Astrocyte (in vitro differentiated cells and primary cell): ENCODE data around the gene MST1. TPM values are rescaled to one million over a fixed set of nuclear protein-coding genes. Genes with fewer than 3 reads are reported as not detected.

Experiments used
- DNase-seq: peaks from one replicate; pipeline ENCODE4 v3.0.0-alpha.2; 2010; ENCODE audit warnings: low read depth
- FAIRE-seq: peaks from 2 replicates; lab custom pipeline; 2011; peaks lifted over from hg19 to GRCh38; lab: Jason Lieb, UNC
- H2AFZ ChIP-seq: 2 replicates; pipeline ENCODE4 v1.6.0; 2012; ENCODE audit warnings: low read depth, low read length, inconsistent platforms
- H3K27ac ChIP-seq: 2 replicates; pipeline ENCODE4 v1.5.1; 2011; ENCODE audit warnings: low read depth, low read length, inconsistent platforms
- H3K27me3 ChIP-seq: 2 replicates; pipeline ENCODE4 v1.6.0; 2011; ENCODE audit warnings: low read length, inconsistent platforms; ENCODE audit not compliant: insufficient read depth
- H3K36me3 ChIP-seq: 2 replicates; pipeline ENCODE4 v1.5.1; 2011; ENCODE audit warnings: low read length, inconsistent platforms; ENCODE audit not compliant: insufficient read depth
- H3K4me1 ChIP-seq: 2 replicates; pipeline ENCODE4 v1.5.1; 2011; ENCODE audit warnings: low read length, inconsistent platforms; ENCODE audit not compliant: insufficient read depth
- H3K4me2 ChIP-seq: 2 replicates; pipeline ENCODE4 v1.6.0; 2012; ENCODE audit warnings: low read length, inconsistent platforms
- H3K4me3 ChIP-seq: 2 replicates; pipeline ENCODE4 v1.5.1; 2011; ENCODE audit warnings: low read depth, mild to moderate bottlenecking, low read length, inconsistent platforms; ENCODE audit not compliant: insufficient read depth
- H3K79me2 ChIP-seq: 2 replicates; pipeline ENCODE4 v1.6.0; 2012; ENCODE audit warnings: mild to moderate bottlenecking, low read length, inconsistent platforms; ENCODE audit not compliant: insufficient read depth
- H3K9ac ChIP-seq: 2 replicates; pipeline ENCODE4 v1.6.0; 2012; ENCODE audit warnings: mild to moderate bottlenecking, low read length, inconsistent platforms
- H3K9me3 ChIP-seq: 2 replicates; pipeline ENCODE4 v1.5.1; 2012; ENCODE audit warnings: low read depth, mild to moderate bottlenecking, low read length, inconsistent platforms; ENCODE audit not compliant: insufficient read depth
- H4K20me1 ChIP-seq: 2 replicates; pipeline ENCODE4 v1.6.0; 2012; ENCODE audit warnings: low read length, inconsistent platforms; ENCODE audit not compliant: insufficient read depth
- H3K27ac Mint-ChIP-seq: one replicate; pipeline ENCODE4 v1.8.0; 2021; ENCODE audit warnings: mild to moderate bottlenecking, mixed read lengths; ENCODE audit not compliant: unreplicated experiment
- H3K27me3 Mint-ChIP-seq: one replicate; pipeline ENCODE4 v1.8.0; 2021; ENCODE audit warnings: low read depth, mixed read lengths; ENCODE audit not compliant: unreplicated experiment
- H3K36me3 Mint-ChIP-seq: one replicate; pipeline ENCODE4 v1.8.0; 2021; ENCODE audit warnings: low read depth, mixed read lengths; ENCODE audit not compliant: unreplicated experiment
- H3K4me1 Mint-ChIP-seq: one replicate; pipeline ENCODE4 v1.8.0; 2021; ENCODE audit warnings: low read depth, mixed read lengths; ENCODE audit not compliant: unreplicated experiment
- H3K4me3 Mint-ChIP-seq: one replicate; pipeline ENCODE4 v1.8.0; 2021; ENCODE audit warnings: mild to moderate bottlenecking, moderate library complexity, mixed read lengths; ENCODE audit not compliant: unreplicated experiment
- H3K9me3 Mint-ChIP-seq: one replicate; pipeline ENCODE4 v1.8.0; 2021; ENCODE audit warnings: mild to moderate bottlenecking, mixed read lengths; ENCODE audit not compliant: unreplicated experiment
- EZH2 ChIP-seq: IDR thresholded peaks from 2 replicates; pipeline ENCODE4 v1.6.1; 2012; ENCODE audit warnings: mild to moderate bottlenecking, low read length, inconsistent platforms; ENCODE audit not compliant: insufficient read depth
- total RNA-seq: library from RNA; stranded (reverse); gene quantifications from 2 replicates; pipeline ENCODE4 v1.2.1, GENCODE V29; 2021
- TF ChIP-seq, protein P1 (sequence below): IDR thresholded peaks from 2 replicates; pipeline ENCODE4 v1.5.1; 2011; ENCODE audit warnings: low read depth, mild to moderate bottlenecking, inconsistent platforms, low read length, moderate library complexity; ENCODE audit not compliant: insufficient read depth

The MST1 gene
- total RNA-seq, 1 donor from 2014 or later, result 9.3 TPM

DNA sequence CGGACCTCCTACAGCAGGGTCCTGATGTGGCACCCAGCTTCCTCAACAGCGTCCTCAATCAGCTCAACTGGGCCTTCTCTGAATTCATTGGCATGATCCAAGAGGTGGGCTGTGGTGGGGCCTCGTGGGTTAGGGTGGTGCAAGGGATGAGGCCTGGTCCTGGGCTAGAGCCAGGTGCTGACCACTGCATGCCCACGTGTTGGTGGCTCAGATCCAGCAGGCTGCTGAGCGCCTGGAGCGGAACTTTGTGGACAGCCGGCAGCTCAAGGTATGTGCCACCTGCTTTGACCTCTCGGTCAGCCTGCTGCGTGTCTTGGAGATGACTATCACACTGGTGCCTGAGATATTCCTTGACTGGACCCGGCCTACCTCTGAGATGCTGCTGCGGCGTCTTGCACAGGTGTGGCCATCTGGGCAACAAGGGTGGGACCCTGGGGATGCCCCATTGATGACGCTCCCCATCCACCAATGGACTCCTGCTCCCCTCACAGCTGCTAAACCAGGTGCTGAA is 26.4 kb upstream of the MST1 start:
- no peaks in the 10 kb centered on the region for H3K27me3 ChIP-seq
- H3K4me1 Mint-ChIP-seq, result peaks cover 3% of the 10 kb centered on the region
- no peak for FAIRE-seq
- H3K4me2 ChIP-seq, result no peak overlapping the region
- H3K4me1 ChIP-seq, result peaks cover 12% of the 10 kb centered on the region
- H3K27ac ChIP-seq, result no peak overlapping the region
- no peak overlapping the region for H3K27ac Mint-ChIP-seq
- H3K4me3 ChIP-seq, result no peak overlapping the region
- DNase-seq, result no peak
- no peak overlapping the region for H3K4me3 Mint-ChIP-seq
- H3K27me3 Mint-ChIP-seq, result no peaks in the 10 kb centered on the region
- H3K9ac ChIP-seq, result no peak overlapping the region
- H3K9me3 ChIP-seq, result no peaks in the 10 kb centered on the region
- H3K36me3 Mint-ChIP-seq, result peaks cover 9% of the 10 kb centered on the region
- H3K9me3 Mint-ChIP-seq, result peaks cover 3% of the 10 kb centered on the region
- no peaks in the 10 kb centered on the region for H3K79me2 ChIP-seq
- H3K36me3 ChIP-seq, result no peaks in the 10 kb centered on the region
- peaks cover 33% of the 10 kb centered on the region for H4K20me1 ChIP-seq
- TF ChIP-seq, protein P1, sequence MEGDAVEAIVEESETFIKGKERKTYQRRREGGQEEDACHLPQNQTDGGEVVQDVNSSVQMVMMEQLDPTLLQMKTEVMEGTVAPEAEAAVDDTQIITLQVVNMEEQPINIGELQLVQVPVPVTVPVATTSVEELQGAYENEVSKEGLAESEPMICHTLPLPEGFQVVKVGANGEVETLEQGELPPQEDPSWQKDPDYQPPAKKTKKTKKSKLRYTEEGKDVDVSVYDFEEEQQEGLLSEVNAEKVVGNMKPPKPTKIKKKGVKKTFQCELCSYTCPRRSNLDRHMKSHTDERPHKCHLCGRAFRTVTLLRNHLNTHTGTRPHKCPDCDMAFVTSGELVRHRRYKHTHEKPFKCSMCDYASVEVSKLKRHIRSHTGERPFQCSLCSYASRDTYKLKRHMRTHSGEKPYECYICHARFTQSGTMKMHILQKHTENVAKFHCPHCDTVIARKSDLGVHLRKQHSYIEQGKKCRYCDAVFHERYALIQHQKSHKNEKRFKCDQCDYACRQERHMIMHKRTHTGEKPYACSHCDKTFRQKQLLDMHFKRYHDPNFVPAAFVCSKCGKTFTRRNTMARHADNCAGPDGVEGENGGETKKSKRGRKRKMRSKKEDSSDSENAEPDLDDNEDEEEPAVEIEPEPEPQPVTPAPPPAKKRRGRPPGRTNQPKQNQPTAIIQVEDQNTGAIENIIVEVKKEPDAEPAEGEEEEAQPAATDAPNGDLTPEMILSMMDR, result no peak
- TF ChIP-seq EZH2, result no peak
- no peak overlapping the region for H2AFZ ChIP-seq

DNA sequence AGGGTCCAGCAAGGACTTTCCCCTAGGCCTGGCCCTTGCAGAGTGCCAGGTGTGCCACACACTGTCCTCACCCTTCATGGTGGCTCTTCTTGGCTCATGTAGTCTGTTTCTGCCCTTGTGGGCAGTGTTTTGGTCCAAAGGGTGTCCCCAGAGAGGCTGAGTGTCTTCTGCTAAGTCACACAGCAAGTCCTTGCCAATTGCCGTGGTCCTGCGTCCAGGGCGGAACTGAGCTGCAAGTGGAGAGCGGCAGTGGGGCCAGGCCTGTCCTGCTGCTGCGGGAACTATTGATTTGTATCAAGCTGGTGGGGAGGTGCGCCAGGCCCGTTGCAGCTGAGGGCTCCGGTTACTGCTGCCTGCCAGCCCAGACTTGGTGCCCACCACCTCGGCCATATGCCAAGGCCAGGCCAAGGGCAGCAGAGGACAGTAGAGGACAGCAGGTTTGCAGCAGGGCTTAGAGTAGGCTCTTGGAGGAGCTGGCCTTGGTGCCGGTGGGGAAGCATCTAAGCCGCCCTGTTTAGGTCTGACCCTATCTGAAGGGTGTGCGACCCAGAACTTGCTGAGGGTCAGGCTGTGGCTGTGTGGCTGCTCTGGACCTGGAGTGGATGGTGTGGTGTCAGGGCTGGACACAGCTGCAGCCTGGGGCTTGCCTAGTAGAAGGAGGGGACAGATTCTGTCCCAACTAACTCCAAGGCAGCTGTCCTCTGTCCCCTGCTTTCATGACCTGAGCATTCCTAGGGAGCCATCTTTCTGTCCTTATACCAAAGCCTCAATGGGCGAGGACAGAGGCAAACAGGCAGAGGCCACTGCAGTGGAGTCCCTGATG is 25.7 kb upstream of the MST1 start:
- Mint-ChIP-seq H3K27ac (no peak overlapping the region), H3K27me3 (no peaks in the 10 kb centered on the region), H3K4me3 (no peak overlapping the region), H3K4me1 (peaks cover 3% of the 10 kb centered on the region), H3K36me3 (peaks cover 9% of the 10 kb centered on the region), H3K9me3 (peaks cover 3% of the 10 kb centered on the region)
- TF ChIP-seq, protein P1, result no peak
- no peak for TF ChIP-seq EZH2
- Histone ChIP-seq H3K4me2 (no peak overlapping the region), H2AFZ (no peak overlapping the region), H3K4me1 (peaks cover 12% of the 10 kb centered on the region), H3K27me3 (no peaks in the 10 kb centered on the region), H3K9me3 (no peaks in the 10 kb centered on the region), H4K20me1 (peaks cover 28% of the 10 kb centered on the region), H3K79me2 (no peaks in the 10 kb centered on the region), H3K4me3 (no peak overlapping the region), H3K27ac (no peak overlapping the region), H3K36me3 (no peaks in the 10 kb centered on the region), H3K9ac (no peak overlapping the region)
- DNase-seq, result no peak
- FAIRE-seq, result no peak
